GM18526 (cell line): ENCODE data around the gene RTCA.

Experiments
- POLR2A ChIP-seq: IDR thresholded peaks from 3 replicates; pipeline ENCODE4 v1.6.1; 2011; ENCODE audit not compliant: insufficient read length; ENCODE audit errors: extremely low read depth

The RTCA gene

DNA sequence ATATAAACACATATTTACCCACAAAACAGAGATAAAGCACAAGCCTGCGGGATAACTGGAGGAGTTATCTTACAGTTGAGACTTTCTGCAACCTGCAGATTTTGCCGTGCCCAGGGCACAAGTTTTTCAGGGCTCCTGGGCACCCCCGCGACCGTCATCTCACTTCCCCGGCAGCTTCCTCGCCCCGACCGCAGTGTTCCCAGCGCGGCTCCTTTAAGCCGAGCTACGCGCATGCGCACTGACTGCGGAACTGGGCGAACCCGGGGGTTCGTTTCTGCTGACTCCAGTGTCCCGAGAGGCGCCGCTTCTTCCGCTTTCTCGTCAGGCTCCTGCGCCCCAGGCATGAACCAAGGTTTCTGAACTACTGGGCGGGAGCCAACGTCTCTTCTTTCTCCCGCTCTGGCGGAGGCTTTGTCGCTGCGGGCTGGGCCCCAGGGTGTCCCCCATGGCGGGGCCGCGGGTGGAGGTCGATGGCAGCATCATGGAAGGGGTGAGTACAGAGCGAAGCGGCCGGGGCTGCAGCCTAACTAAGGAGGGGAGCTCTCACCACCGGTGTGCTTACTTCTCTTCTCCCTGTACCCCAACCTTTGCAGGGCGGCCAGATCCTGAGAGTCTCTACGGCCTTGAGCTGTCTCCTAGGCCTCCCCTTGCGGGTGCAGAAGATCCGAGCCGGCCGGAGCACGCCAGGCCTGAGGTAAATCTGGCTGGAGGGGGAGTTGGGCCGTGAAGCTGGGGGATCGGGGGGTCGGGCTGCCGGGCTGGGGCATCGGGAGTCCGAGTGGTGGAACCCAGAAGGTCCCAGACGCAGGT, at the start of gene RTCA:
Gene RTCA, plus strand, starts transcription at position 286 of the 810 bp plus-strand sequence. Its CDS starts 160 bp downstream, at position 446.
- peak; percentile 86 for TF ChIP-seq POLR2A

DNA sequence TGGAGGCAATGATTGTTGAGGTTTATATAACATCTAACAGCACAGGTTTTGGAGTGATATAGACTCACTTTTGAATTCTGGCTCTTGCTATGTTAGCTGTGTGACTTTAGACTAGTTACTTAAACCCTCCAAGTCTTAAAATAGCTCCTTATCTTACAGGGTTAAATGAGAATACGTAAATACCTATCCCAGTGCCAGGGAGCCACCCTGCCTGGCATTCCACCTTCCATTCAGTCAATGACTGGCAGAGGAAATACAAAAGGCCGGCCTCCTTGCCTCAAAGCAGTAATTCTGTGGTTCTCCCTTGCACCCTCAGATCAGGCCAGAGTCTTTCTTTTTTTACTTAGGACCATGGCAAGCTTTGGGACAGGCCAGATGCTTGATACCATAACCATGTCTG, 48.2 kb upstream of the RTCA start:
- TF ChIP-seq POLR2A: no peak

DNA sequence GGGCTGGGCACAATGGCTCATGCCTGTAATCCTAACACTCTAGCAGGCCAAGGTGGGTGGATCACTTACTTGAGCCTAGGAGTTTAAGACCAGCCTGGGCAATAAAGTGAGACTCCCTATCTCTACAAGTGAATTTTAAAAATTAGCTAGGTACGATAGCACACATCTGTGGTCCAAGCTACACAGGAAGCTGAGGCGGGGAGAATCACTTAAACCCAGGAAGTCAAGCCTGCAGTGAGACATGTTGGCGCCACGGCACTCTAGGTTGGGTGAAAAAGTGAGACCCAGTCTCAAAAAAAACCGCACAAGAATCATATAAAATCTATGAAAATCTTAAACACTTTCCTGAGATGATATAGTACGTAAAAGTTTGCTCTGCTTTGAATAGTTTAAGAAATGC, 46.6 kb upstream of the RTCA start:
- no peak for TF ChIP-seq POLR2A

DNA sequence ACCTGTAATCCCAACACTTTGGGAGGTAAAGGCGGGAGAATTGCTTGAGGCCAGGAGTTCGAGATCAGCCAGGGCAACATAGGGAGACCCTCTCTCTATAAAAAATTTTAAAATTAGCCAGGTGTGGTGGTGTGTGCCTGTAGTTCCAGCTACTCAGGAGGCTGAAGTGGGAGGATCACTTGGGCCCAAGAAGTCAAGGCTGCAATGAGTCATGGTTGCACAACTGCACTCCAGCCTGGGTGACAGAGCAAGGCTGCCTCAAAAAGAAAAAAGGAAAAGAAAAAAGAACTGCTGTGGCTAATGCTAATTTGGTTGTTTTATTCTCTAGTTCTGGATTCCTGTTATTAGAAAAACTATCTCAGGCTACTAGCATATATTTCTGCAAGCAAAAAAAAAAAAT, 46.1 kb upstream of the RTCA start:
- no peak for TF ChIP-seq POLR2A

DNA sequence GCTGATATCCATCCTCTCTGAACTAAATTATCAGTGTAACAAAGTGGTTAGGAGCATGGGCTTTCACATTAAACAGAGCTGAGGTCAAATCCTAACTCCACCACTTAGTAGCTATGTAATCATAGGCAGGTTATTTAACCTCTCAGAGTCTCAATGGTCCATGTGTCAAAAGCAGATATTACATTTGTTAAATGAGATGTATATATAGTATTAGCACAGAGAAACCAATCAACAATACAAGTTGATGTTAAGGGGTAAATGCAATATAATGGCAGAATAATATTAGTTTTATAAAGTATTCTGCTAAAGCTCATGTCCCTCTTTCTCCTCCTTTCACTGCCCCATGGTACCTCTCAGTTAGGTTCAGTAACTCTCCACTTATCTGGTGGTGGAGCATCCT, 43.6 kb upstream of the RTCA start:
- no peak for TF ChIP-seq POLR2A

DNA sequence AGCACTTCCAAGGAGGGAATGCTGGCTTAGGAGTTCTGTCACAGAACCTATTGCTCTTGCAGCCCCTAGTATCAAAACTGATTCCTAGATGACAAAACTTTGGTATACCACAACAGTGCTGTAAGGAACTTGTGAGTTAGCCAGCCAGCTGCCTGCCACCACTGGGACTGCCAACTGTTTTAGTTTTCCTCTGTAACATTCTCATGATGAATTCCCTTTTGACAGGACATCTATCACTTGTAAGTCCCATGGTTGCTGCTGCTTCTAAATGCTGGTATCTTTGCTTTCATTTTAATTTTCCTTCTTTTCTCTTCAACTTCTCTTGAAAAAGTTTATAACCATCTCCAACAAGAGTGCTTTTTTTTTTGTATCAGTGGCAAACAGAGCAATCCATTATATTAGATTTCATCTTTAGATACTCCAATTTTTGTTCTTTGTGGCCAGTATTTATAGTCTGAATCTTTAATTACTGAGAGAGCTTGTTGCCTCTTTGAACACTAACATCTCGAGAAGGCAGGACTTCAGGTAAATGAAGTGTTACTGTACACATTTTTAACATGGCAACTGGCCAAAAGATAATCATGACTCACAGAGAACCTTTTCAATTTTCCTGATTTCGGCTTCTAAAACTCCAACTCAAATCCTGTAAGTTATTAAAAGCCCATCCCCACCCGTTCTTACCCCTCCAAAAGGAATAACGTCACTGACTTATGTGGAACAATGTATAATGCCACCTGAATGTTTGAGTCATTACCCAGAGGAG, 36.2 kb upstream of the RTCA start:
- no peak for TF ChIP-seq POLR2A

DNA sequence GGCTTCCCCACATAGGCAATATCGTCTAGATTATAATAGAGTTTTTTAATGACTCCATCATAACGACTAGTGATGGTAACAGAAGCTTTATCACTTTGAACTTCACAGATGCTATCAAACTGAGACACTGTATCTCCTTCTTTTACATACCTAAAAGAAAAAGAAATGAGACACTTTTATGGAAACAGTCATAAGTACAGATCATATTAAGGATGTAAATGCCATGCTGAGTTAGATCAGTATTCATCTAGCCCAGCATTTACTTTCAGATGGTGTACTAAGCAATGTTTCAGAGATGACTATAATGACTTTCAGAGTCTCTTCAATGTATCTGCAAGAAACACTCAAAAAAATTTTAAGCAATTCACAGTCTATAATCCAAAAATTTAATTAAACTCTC, 35.3 kb upstream of the RTCA start:
- no peak for TF ChIP-seq POLR2A

DNA sequence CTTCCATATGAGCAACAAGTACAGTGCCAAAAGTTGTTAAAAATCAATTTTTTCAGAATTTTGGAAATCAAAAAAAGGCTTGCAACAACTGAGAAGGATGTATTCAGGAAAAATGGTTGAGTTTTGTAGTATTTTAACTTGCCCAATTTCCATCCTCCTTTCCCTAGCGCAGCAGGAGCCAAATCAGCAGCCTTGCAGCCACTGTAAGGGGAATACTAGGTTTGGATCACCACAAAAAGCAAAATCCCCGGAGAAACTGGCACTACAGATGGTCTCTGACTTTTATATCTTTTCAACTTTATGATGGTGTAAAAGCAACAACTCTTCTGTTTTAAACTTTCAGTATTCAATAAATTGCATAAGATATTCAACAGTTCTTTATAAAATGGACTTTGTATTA, 34.3 kb upstream of the RTCA start:
- TF ChIP-seq POLR2A: no peak

DNA sequence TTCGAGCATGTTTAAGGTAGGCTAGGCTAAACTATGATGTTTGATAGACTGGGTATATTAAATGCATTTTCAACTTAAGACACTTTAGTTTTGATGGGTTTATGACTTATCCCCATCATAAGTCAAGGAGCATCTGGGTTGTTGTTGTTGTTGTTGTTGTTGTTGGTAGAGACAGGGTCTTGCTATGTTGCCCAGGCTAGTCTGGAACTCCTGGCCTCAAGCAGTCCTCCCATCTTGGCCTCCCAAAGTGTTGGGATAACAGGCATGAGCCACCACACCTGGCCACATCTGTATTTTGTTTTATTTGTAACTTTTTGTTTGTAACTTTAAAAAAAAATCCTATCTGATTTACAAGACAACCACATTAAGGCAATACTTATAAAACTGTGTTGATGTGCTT, 33.9 kb upstream of the RTCA start:
- no peak for TF ChIP-seq POLR2A

DNA sequence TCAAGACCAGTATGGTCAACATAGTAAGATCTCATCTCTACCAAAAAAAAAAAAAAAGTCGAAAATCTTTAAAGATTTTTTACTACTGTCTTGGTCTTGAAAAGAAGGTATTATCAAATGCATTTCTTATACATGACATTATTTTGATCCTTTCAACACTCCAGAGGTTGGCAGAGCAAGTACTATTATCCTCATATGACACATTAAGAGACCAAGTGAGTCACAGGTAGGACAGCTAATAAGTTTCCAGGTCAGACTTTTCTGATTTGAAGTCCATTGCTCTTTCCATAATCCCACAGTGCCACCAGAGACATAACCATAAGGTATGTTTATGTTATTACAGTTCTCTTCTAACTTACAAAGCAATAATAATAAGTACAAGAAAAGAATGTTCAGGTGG, 31.6 kb upstream of the RTCA start:
- TF ChIP-seq POLR2A: no peak

DNA sequence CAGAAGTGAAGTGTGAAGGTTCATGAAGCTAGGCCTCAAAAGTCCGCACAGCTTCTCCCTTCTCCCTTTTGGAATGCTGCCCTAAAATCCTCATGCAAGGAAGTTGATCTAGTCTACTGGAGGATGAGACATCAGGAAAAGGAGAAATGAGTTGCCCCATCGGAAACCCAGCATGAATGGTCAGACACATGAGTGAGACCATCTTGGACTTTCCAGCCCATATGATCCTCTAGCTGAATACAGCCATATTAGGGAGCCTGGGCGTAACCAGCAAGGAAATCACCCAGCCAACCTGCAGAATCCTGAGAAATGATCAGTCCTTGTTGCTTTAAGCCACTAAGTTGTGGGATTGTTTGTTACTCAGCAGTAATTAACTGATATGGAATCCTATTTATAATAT, 28.9 kb upstream of the RTCA start:
- TF ChIP-seq POLR2A: no peak

DNA sequence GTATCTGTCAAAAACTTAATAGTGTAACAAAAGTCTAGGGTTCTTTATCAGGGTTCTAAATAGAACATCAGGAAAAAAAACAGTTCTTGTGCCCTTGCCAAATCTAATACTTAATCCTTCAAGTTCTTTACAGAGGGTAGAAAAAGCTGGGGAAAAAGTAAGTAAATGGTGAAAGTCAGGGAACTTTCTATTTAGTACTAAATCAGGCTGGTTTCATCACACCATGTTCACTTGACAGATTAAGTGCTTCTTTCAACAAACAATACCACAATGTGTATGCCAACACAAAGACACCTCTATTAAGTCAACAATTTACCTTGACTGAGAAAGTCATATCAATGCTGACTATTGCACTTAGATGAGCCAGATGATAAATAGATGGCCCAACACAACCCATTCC, 26.1 kb upstream of the RTCA start:
- no peak for TF ChIP-seq POLR2A

DNA sequence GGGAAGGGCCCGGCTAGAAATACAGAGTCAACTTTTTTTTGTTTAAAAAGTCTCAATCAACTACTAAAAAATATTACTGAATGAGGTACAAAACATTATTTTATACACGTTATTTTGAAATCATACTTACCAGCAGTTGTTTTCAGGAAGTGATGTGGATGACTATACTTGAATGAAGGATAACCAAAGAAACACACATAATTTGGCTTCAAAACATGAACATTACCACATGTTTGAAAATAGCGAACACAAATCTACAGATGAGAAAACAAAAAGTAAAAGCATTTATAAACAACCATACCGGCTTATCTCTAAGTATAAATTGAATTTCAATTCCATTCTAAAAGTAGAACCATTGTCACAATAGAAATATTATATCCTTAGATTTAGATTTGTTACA, 25.4 kb upstream of the RTCA start:
- no peak for TF ChIP-seq POLR2A

DNA sequence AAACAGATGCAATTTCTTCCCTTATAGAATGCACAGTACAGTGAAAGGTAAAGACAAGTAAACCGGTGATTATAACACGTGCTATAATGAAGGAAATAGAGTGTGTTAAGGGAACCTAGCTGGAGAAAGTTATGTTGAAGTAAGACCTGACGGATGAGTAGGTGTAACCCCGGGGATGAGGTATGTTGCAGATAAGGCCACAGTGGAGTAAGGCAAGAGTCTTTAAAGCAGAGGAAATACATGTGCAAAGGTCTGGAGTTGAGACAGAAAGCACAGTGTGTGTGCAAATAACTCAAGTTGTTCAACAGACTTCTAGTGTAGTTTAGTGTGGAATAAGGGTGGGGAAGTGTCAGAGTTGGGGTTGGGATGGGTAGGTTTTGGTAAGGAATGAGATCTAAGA, 19.3 kb upstream of the RTCA start:
- TF ChIP-seq POLR2A: no peak

DNA sequence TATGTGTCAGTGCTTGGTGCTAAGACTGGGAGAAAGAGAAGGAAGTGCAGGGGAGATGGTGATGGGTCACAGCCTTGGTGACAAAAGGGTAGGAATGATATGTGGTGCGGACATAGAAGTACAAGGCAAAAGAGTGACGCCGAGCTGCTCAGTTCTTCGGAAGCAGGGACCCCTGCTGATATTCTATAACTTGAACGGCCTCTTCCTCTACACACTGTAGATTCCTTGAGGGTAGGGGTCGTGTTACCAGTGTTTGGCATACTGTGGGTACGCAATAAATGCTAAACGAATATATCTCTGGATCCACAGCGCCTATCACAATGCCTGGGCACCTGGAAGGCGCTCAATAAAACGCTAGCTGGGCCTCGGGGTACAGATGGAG, 16.9 kb upstream of the RTCA start:
- no peak for TF ChIP-seq POLR2A

DNA sequence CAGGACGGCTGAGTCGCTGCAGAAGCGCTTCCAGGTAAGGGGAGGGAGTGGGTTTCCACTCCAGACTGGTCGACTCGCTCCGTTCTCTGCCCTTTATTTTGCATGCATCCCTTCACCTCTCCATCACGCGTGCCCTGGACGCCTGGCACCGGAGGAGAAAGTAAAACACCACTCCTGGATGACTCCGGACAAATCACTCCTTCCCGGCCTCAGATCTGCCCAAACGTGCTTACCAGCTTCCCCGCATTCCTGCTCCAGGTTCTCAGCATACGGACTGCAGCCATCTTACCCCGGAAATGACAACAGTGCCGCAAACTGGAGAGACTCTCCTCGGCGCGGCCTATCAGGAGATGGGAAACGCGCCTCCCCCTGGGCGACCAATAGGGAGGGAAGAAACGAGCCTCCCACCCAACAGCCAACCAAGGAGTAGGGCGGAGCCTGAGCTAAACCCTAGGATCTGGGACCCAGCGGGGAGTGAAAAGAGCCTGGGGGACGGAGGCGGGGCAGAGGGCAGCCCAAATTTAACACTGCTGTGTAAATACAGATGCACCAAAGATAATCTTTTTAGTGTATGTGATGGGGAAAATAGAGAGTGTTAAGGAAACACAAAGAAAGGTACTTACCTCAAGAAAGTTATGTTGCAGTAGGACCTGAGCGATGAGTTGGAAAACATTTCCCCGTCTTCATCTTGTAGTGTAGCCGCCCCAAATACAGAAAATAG, 16.3 kb upstream of the RTCA start, which contains the start of gene DBT:
Gene DBT, minus strand, starts transcription at position 298 of the 721 bp plus-strand sequence. Its CDS starts 14 bp downstream, at position 284.
- peak; percentile 91 for TF ChIP-seq POLR2A
